Measurements from ENCODE around the gene PC. TPM values are rescaled to one million over a fixed set of nuclear protein-coding genes. Genes with fewer than 3 reads are reported as not detected.

Gene PC
- total RNA-seq, 5 donors from 2014 or later (not counting 1 experiment from before 2014, with no cell fraction given): 6.2 to 10.0 (median 7.4) TPM

- no peaks in the 10 kb centered on the region for H3K36me3 Mint-ChIP-seq
- DNase-seq: no peak
- ATAC-seq (replicated peaks in 1 of 4): no peak
- ChIA-PET POLR2A (no interaction called here), CTCF (no interaction called here)
- no peaks in the 10 kb centered on the region for H3K27me3 Mint-ChIP-seq
- no peaks in the 10 kb centered on the region for H3K27me3 ChIP-seq (replicated peaks in 1 of 2; ENCODE audit: control insufficient read depth in 2 of 2, extremely low read depth in 1 of 2, insufficient read depth in 2 of 2, low read length in 1 of 2)
- no peak overlapping the region for H3K4me3 ChIP-seq (ENCODE audit: control insufficient read depth in 1 of 2, extremely low read depth in 1 of 2, low read length in 1 of 2)
- WGBS (ENCODE audit: insufficient coverage): 100% methylated on average over 1 of the region's 4 CpGs
- H3K9me3 ChIP-seq: no peaks in the 10 kb centered on the region
- no peak overlapping the region for H3K27ac Mint-ChIP-seq
- H3K4me3 Mint-ChIP-seq: no peak overlapping the region
- no peaks in the 10 kb centered on the region for H3K9me3 Mint-ChIP-seq
- H3K4me1 Mint-ChIP-seq: peaks cover 0 to 2% (median 0%) of the 10 kb centered on the region in 3 donors
- H3K36me3 ChIP-seq (ENCODE audit: control insufficient read depth in 2 of 2, extremely low read depth in 1 of 2, insufficient read depth in 1 of 2, low read length in 1 of 2): peaks cover 0 to 5% of the 10 kb centered on the region in 2 donors
- no peak overlapping the region for H3K27ac ChIP-seq (ENCODE audit: low read length)
- no peaks in the 10 kb centered on the region for H3K4me1 ChIP-seq (ENCODE audit: control insufficient read depth in 1 of 2, extremely low read depth in 1 of 2, insufficient read depth in 2 of 2, low read length in 2 of 2)
Measured at GRCh38 chr11:66823700-66824099, 134.5 kb downstream of the PC start.

GRCh38 chr11:66820901-66821300 lies 137.3 kb downstream of the PC start:
- CTCF ChIA-PET: no interaction called here
- WGBS (ENCODE audit: insufficient coverage): 100% methylated on average over 1 of the region's 3 CpGs

GRCh38 chr11:66820381-66820780 lies 137.8 kb downstream of the PC start:
- ATAC-seq (replicated peaks in 1 of 4) (no peak), DNase-seq (no peak)
- CTCF ChIA-PET: no interaction called here
- no peak overlapping the region for H3K4me3 ChIP-seq (ENCODE audit: control insufficient read depth in 1 of 2, extremely low read depth in 1 of 2, low read length in 1 of 2)
- no peak overlapping the region for H3K27ac ChIP-seq (ENCODE audit: low read length)
- Mint-ChIP-seq H3K36me3 (peaks cover 7% of the 10 kb centered on the region), H3K4me1 (no peaks in the 10 kb centered on the region), H3K27ac (no peak overlapping the region), H3K27me3 (no peaks in the 10 kb centered on the region), H3K9me3 (no peaks in the 10 kb centered on the region), H3K4me3 (no peak overlapping the region)
- no peaks in the 10 kb centered on the region for H3K36me3 ChIP-seq (ENCODE audit: control insufficient read depth in 2 of 2, extremely low read depth in 1 of 2, insufficient read depth in 1 of 2, low read length in 1 of 2)
- H3K9me3 ChIP-seq: no peaks in the 10 kb centered on the region
- no CpG with 5 or more reads among the region's 3 CpGs for WGBS (ENCODE audit: insufficient coverage)
- POLR2A ChIA-PET: no interaction called here
- H3K4me1 ChIP-seq (ENCODE audit: control insufficient read depth in 1 of 2, extremely low read depth in 1 of 2, insufficient read depth in 2 of 2, low read length in 2 of 2): no peaks in the 10 kb centered on the region
- H3K27me3 ChIP-seq (replicated peaks in 1 of 2; ENCODE audit: control insufficient read depth in 2 of 2, extremely low read depth in 1 of 2, insufficient read depth in 2 of 2, low read length in 1 of 2): no peaks in the 10 kb centered on the region

More at GRCh38 chr11:66820901-66821300, 137.3 kb downstream of the PC start:
- no peaks in the 10 kb centered on the region for H3K36me3 ChIP-seq (ENCODE audit: control insufficient read depth in 2 of 2, extremely low read depth in 1 of 2, insufficient read depth in 1 of 2, low read length in 1 of 2)
- Mint-ChIP-seq H3K4me1 (no peaks in the 10 kb centered on the region), H3K27me3 (no peaks in the 10 kb centered on the region), H3K4me3 (no peak overlapping the region), H3K9me3 (no peaks in the 10 kb centered on the region), H3K36me3 (peaks cover 5% of the 10 kb centered on the region), H3K27ac (no peak overlapping the region)
- DNase-seq (no peak), ATAC-seq (replicated peaks in 1 of 4) (no peak)
- H3K9me3 ChIP-seq: no peaks in the 10 kb centered on the region
- H3K4me1 ChIP-seq (ENCODE audit: control insufficient read depth in 1 of 2, extremely low read depth in 1 of 2, insufficient read depth in 2 of 2, low read length in 2 of 2): no peaks in the 10 kb centered on the region
- H3K4me3 ChIP-seq (ENCODE audit: control insufficient read depth in 1 of 2, extremely low read depth in 1 of 2, low read length in 1 of 2): no peak overlapping the region
- H3K27ac ChIP-seq (ENCODE audit: low read length): no peak overlapping the region
- POLR2A ChIA-PET: no interaction called here
- H3K27me3 ChIP-seq (replicated peaks in 1 of 2; ENCODE audit: control insufficient read depth in 2 of 2, extremely low read depth in 1 of 2, insufficient read depth in 2 of 2, low read length in 1 of 2): no peaks in the 10 kb centered on the region

- Histone ChIP-seq H3K9me3 (no peaks in the 10 kb centered on the region), H3K36me3 (ENCODE audit: control insufficient read depth in 2 of 2, extremely low read depth in 1 of 2, insufficient read depth in 1 of 2, low read length in 1 of 2) (no peaks in the 10 kb centered on the region), H3K4me3 (ENCODE audit: control insufficient read depth in 1 of 2, extremely low read depth in 1 of 2, low read length in 1 of 2) (no peak overlapping the region), H3K27me3 (replicated peaks in 1 of 2; ENCODE audit: control insufficient read depth in 2 of 2, extremely low read depth in 1 of 2, insufficient read depth in 2 of 2, low read length in 1 of 2) (no peaks in the 10 kb centered on the region), H3K4me1 (ENCODE audit: control insufficient read depth in 1 of 2, extremely low read depth in 1 of 2, insufficient read depth in 2 of 2, low read length in 2 of 2) (no peaks in the 10 kb centered on the region), H3K27ac (ENCODE audit: low read length) (no peak overlapping the region)
- Mint-ChIP-seq H3K4me1 (no peaks in the 10 kb centered on the region), H3K27ac (no peak overlapping the region), H3K27me3 (no peaks in the 10 kb centered on the region), H3K9me3 (no peaks in the 10 kb centered on the region), H3K36me3 (peaks cover 10% of the 10 kb centered on the region), H3K4me3 (no peak overlapping the region)
- POLR2A ChIA-PET: no interaction called here
- ATAC-seq (replicated peaks in 1 of 4) (no peak), DNase-seq (no peak)
- no CpG with 5 or more reads among the region's 3 CpGs for WGBS (ENCODE audit: insufficient coverage)
- CTCF ChIA-PET: no interaction called here
Measured at GRCh38 chr11:66818231-66818955, 139.8 kb downstream of the PC start.

GRCh38 chr11:66815646-66816045 lies 142.5 kb downstream of the PC start:
- no peaks in the 10 kb centered on the region for H3K4me1 Mint-ChIP-seq
- ChIA-PET CTCF (no interaction called here), POLR2A (no interaction called here)

GRCh38 chr11:66814678-66815077 lies 143.5 kb downstream of the PC start:
- Histone ChIP-seq H3K27ac (ENCODE audit: low read length) (no peak overlapping the region), H3K27me3 (replicated peaks in 1 of 2; ENCODE audit: control insufficient read depth in 2 of 2, extremely low read depth in 1 of 2, insufficient read depth in 2 of 2, low read length in 1 of 2) (no peaks in the 10 kb centered on the region), H3K4me1 (ENCODE audit: control insufficient read depth in 1 of 2, extremely low read depth in 1 of 2, insufficient read depth in 2 of 2, low read length in 2 of 2) (no peaks in the 10 kb centered on the region), H3K4me3 (ENCODE audit: control insufficient read depth in 1 of 2, extremely low read depth in 1 of 2, low read length in 1 of 2) (no peak overlapping the region), H3K9me3 (no peaks in the 10 kb centered on the region), H3K36me3 (ENCODE audit: control insufficient read depth in 2 of 2, extremely low read depth in 1 of 2, insufficient read depth in 1 of 2, low read length in 1 of 2) (no peaks in the 10 kb centered on the region)
- 89% methylated on average over 4 of the region's 5 CpGs for WGBS (ENCODE audit: insufficient coverage)
- H3K27ac Mint-ChIP-seq: no peak overlapping the region
- H3K27me3 Mint-ChIP-seq: no peaks in the 10 kb centered on the region
- peaks cover 15% of the 10 kb centered on the region for H3K36me3 Mint-ChIP-seq
- CTCF ChIA-PET: no interaction called here
- H3K9me3 Mint-ChIP-seq: no peaks in the 10 kb centered on the region
- ATAC-seq (replicated peaks in 1 of 4) (no peak), DNase-seq (no peak)
- no peaks in the 10 kb centered on the region for H3K4me1 Mint-ChIP-seq
- POLR2A ChIA-PET: no interaction called here
- H3K4me3 Mint-ChIP-seq: no peak overlapping the region

More at GRCh38 chr11:66815646-66816045, 142.5 kb downstream of the PC start:
- Histone ChIP-seq H3K9me3 (no peaks in the 10 kb centered on the region), H3K4me3 (ENCODE audit: control insufficient read depth in 1 of 2, extremely low read depth in 1 of 2, low read length in 1 of 2) (no peak overlapping the region), H3K27me3 (replicated peaks in 1 of 2; ENCODE audit: control insufficient read depth in 2 of 2, extremely low read depth in 1 of 2, insufficient read depth in 2 of 2, low read length in 1 of 2) (no peaks in the 10 kb centered on the region), H3K27ac (ENCODE audit: low read length) (no peak overlapping the region), H3K36me3 (ENCODE audit: control insufficient read depth in 2 of 2, extremely low read depth in 1 of 2, insufficient read depth in 1 of 2, low read length in 1 of 2) (no peaks in the 10 kb centered on the region), H3K4me1 (ENCODE audit: control insufficient read depth in 1 of 2, extremely low read depth in 1 of 2, insufficient read depth in 2 of 2, low read length in 2 of 2) (no peaks in the 10 kb centered on the region)
- H3K36me3 Mint-ChIP-seq: peaks cover 15% of the 10 kb centered on the region
- no peak overlapping the region for H3K4me3 Mint-ChIP-seq
- no CpG with 5 or more reads among the region's 1 CpG for WGBS (ENCODE audit: insufficient coverage)
- no peak overlapping the region for H3K27ac Mint-ChIP-seq
- no peaks in the 10 kb centered on the region for H3K9me3 Mint-ChIP-seq
- DNase-seq (no peak), ATAC-seq (replicated peaks in 1 of 4) (no peak)
- no peaks in the 10 kb centered on the region for H3K27me3 Mint-ChIP-seq
